GM12878 (cell line): ENCODE data around the gene HS1BP3. TPM values are rescaled to one million over a fixed set of nuclear protein-coding genes. Genes with fewer than 3 reads are reported as not detected.

Source experiments
- ATAC-seq: fragments of 200-7000 bp; cut with Tn5 transposase; 3 replicates; pipeline ENCODE4 v1.9.1; 2020; ENCODE audit warnings: mild to moderate bottlenecking, moderate library complexity
- BruUV-seq: library from RNA; stranded (reverse); fragments of 400-500 nt; replicated peaks from 2 replicates; lab custom pipeline; 2021; lab: Mats Ljungman, UMichigan
- CTCF ChIA-PET: fragments of 300-600 bp; sonication (Branson Sonifier 250); formaldehyde crosslinking; extraction: SDS; loops from one replicate; lab custom pipeline; 2021; ENCODE audit warnings: inconsistent platforms; lab: Yijun Ruan, JAX
- POLR2A ChIA-PET: fragments of 350-600 bp; formaldehyde crosslinking; extraction: SDS; loops from one replicate; lab custom pipeline; 2021; ENCODE audit warnings: inconsistent platforms; lab: Charles Lee
- RAD21 ChIA-PET: fragments of 300-600 bp; sonication (Branson Sonifier 250); formaldehyde crosslinking; loops from one replicate; lab custom pipeline; 2023; ENCODE audit warnings: antibody characterized with exemption; ENCODE audit not compliant: unreplicated experiment; lab: Charles Lee
- SMC1A ChIA-PET: fragments of 300-600 bp; sonication (Branson Sonifier 250); formaldehyde crosslinking; loops from one replicate; lab custom pipeline; 2023; ENCODE audit not compliant: unreplicated experiment, uncharacterized antibody; lab: Charles Lee
- DNase-seq: peaks from one replicate; pipeline ENCODE4 v3.0.0-alpha.2; 2011; ENCODE audit warnings: low read depth, low spot score
- FAIRE-seq: peaks from 3 replicates; lab custom pipeline; 2011; peaks lifted over from hg19 to GRCh38; lab: Jason Lieb, UNC
- H2AFZ ChIP-seq: 2 replicates; pipeline ENCODE4 v1.6.0; 2011; ENCODE audit warnings: low read depth, low read length, control low read depth; ENCODE audit not compliant: control insufficient read depth
- H3K27ac ChIP-seq: 2 replicates; pipeline ENCODE4 v1.5.1; 2011; ENCODE audit warnings: control low read depth; ENCODE audit not compliant: control insufficient read depth, insufficient read depth
- H3K27me3 ChIP-seq, 2 experiments: replicated peaks in 1 of 2; 2 replicates each; pipeline versions ENCODE4 v1.6.0 to v1.6.1; 2011; ENCODE audit warnings: low read length in 1 of 2; ENCODE audit not compliant: control insufficient read depth in 2 of 2, insufficient read depth in 2 of 2
- H3K36me3 ChIP-seq, 2 experiments: 2 replicates each; pipeline ENCODE4 v1.5.1; 2011; ENCODE audit warnings: low read length in 1 of 2; ENCODE audit not compliant: control insufficient read depth in 2 of 2, insufficient read depth in 2 of 2
- H3K4me1 ChIP-seq: 2 replicates; pipeline ENCODE4 v1.6.1; 2011; ENCODE audit warnings: mild to moderate bottlenecking, low read length, moderate library complexity, mixed read lengths; ENCODE audit not compliant: control insufficient read depth, insufficient read depth
- H3K4me2 ChIP-seq: 2 replicates; pipeline ENCODE4 v1.6.0; 2011; ENCODE audit warnings: control low read depth; ENCODE audit not compliant: control insufficient read depth, insufficient read depth
- H3K4me3 ChIP-seq: fragments of 200-600 bp; sonication (generic); 2 replicates; pipeline ENCODE4 v1.5.1; 2016
- H3K79me2 ChIP-seq: 2 replicates; pipeline ENCODE4 v1.6.0; 2011; ENCODE audit warnings: low read length; ENCODE audit not compliant: control insufficient read depth, insufficient read depth
- H3K9ac ChIP-seq: 2 replicates; pipeline ENCODE4 v1.8.0; 2011; ENCODE audit warnings: low read length, control low read depth, mixed read lengths; ENCODE audit not compliant: control insufficient read depth, insufficient read depth
- H3K9me3 ChIP-seq: replicated peaks from 3 replicates; pipeline ENCODE4 v1.5.1; 2011; ENCODE audit warnings: mild to moderate bottlenecking, low read length; ENCODE audit not compliant: control insufficient read depth, insufficient read depth
- H4K20me1 ChIP-seq: 2 replicates; pipeline ENCODE4 v1.6.0; 2011; ENCODE audit not compliant: control insufficient read depth, insufficient read depth
- CBFB ChIP-seq: IDR thresholded peaks from 2 replicates; pipeline ENCODE4 v1.6.1; 2016; ENCODE audit warnings: antibody characterized with exemption, low read depth
- CHD1 ChIP-seq: IDR thresholded peaks from 2 replicates; pipeline ENCODE4 v1.6.1; 2012; ENCODE audit warnings: low read depth, low read length, improper control_type of control experiment
- FOXM1 ChIP-seq: IDR thresholded peaks from 2 replicates; pipeline ENCODE4 v1.6.1; 2012; ENCODE audit warnings: low read depth, mild to moderate bottlenecking, inconsistent platforms, low read length, moderate library complexity
- IRF5 ChIP-seq: fragments of 450-650 bp; IDR thresholded peaks from 2 replicates; pipeline ENCODE4 v1.6.1; 2017; ENCODE audit warnings: borderline replicate concordance
- MTA2 ChIP-seq: fragments of 450-650 bp; IDR thresholded peaks from 2 replicates; pipeline ENCODE4 v1.6.1; 2016; ENCODE audit warnings: low read depth, mild to moderate bottlenecking, moderate library complexity
- NFXL1 ChIP-seq: fragments of 450-650 bp; IDR thresholded peaks from 2 replicates; pipeline ENCODE4 v1.6.1; 2017; ENCODE audit warnings: antibody characterized with exemption, mild to moderate bottlenecking, borderline replicate concordance
- ZNF687 ChIP-seq: fragments of 450-650 bp; IDR thresholded peaks from 2 replicates; pipeline ENCODE4 v1.6.1; 2017; ENCODE audit warnings: mild to moderate bottlenecking, moderate library complexity
- WGBS: methylation state at CpG from one replicate; pipeline ENCODE4 v1.1.6; 2016; ENCODE audit warnings: low lambda C conversion rate; ENCODE audit not compliant: insufficient replicate concordance, insufficient coverage; ENCODE audit errors: missing lambda C conversion rate; 5-methylcytosine and 5-hydroxymethylcytosine counted together
- in situ Hi-C: fragments of 300-500 bp; cut with MboI; formaldehyde crosslinking; loops from 9 replicates; pipeline ENCODE4 v1.14.3; 2018; ENCODE audit warnings: mixed read lengths
- intact Hi-C: fragments of 100-400 bp; cut with micrococcal nuclease; formaldehyde crosslinking; loops from one replicate; pipeline ENCODE4 v1.14.2; 2022; ENCODE audit not compliant: unreplicated experiment
- polyA plus RNA-seq, 11 experiments: library from polyadenylated mRNA; depleted of rRNA in 4 of 11; unstranded in 6 of 11; stranded (reverse) in 5 of 11; fragments of >200 nt; fragmentation: Nextera tagmentation in 4 of 11; fragmentation: Illumina TruSeq in 1 of 11; extraction: Ambion mirVana in 4 of 11; extraction: Trizol in 1 of 11; gene quantifications; 1 replicate in 1 of 11; 2 replicates in 10 of 11; pipeline versions ENCODE4 v1.2.1 to v1.2.3, GENCODE V29; 2011 to 2016; ENCODE audit warnings: inconsistent platforms in 2 of 11, missing spikeins in 2 of 11, low read depth in 1 of 11
- total RNA-seq, 4 experiments: library from RNA; depleted of rRNA in 3 of 4; stranded (reverse); fragments of >200 nt in 3 of 4; fragmentation: Illumina TruSeq in 1 of 4; extraction: Trizol in 1 of 4; gene quantifications; 2 replicates each; pipeline versions ENCODE4 v1.2.1 to v1.2.3, GENCODE V29; 2013 to 2021
- TF ChIP-seq, protein P1 (sequence below): IDR thresholded peaks from 2 replicates; pipeline ENCODE4 v1.6.1; 2012; ENCODE audit warnings: low read depth, low read length, improper control_type of control experiment
- TF ChIP-seq, protein P2 (sequence below): fragments of 450-650 bp; IDR thresholded peaks from 2 replicates; pipeline ENCODE4 v1.6.1; 2016; ENCODE audit warnings: mild to moderate bottlenecking, moderate library complexity, borderline replicate concordance
- TF ChIP-seq, protein P3 (sequence below): IDR thresholded peaks from 2 replicates; pipeline ENCODE4 v1.6.1; 2011; ENCODE audit warnings: low read depth, mild to moderate bottlenecking, low read length, moderate library complexity, borderline replicate concordance; ENCODE audit errors: extremely low read depth

Gene HS1BP3
- total and polyA plus RNA-seq, 10 of the 15 experiments (the other 5 are each of a cell fraction or from before 2014, with no cell fraction given) = 0.47 to 7.2 (median 4.6) TPM

DNA sequence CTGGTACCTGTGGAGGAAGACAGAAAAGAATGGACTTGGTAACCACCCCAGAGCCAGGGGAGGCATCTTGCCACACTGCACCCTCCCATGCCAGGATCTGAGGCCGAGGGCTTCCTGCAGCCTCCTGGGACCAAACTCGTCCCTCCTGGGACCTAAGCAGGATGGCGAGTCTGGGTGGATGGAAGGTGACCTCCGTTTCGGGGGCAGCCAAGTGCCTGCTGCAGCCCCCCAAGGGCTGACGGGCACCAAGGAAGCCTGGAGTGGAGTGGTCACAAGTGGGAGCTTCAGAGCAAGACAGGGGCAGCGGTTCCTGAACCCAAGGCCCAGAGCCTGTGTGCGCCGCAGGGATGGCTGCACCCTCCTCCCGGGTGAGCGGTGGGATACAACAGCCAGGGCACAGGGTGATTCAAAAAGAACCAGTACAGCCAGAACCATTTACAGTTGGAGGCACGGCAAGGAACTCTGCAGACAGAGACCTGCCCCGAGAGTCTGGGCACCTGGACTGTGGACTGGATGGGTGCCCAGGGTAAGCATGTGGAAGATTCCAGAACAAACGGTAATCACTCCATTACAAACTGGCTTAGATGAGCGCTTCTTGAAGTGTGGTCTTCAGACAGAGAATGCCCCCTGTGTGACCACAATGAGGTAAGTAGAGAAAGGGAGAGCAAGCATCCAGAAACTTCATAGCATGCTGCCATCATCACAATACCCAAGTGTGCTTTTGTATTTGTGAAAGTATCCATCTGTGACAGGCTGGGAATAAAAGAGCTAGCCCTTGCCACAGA is 12.1 kb downstream of the HS1BP3 start:
- ChIA-PET CTCF (interaction anchor here (1.3 to 7.9 kb wide), 5 partner anchors 10 to 227 kb away, joined by 4 to 119 read pairs (median 71); partner anchors contain the start of gene RHOB), RAD21 (interaction anchor here (0.6 to 4.1 kb wide), 5 partner anchors 192 to 401 kb away, joined by 3 to 33 read pairs (median 5); partner anchors contain the start of gene RHOB), SMC1A (interaction anchor here (1.0 to 5.6 kb wide), 3 partner anchors 195 to 313 kb away, joined by 3 to 34 read pairs (median 8); no protein-coding TSS in a partner anchor), POLR2A (no interaction called here)
- Histone ChIP-seq H2AFZ (no peak overlapping the region), H3K36me3 (no peaks in the 10 kb centered on the region; a peak in 2 of 4 replicates), H4K20me1 (no peaks in the 10 kb centered on the region; the same call in 1 of the 2 replicates), H3K4me1 (no peaks in the 10 kb centered on the region), H3K9me3 (no peaks in the 10 kb centered on the region), H3K27ac (no peak overlapping the region), H3K4me2 (no peak overlapping the region), H3K4me3 (no peak overlapping the region), H3K9ac (no peak overlapping the region), H3K27me3 (no peaks in the 10 kb centered on the region), H3K79me2 (no peaks in the 10 kb centered on the region)
- FAIRE-seq (no peak), DNase-seq (no peak), ATAC-seq (no peak)
- 72% methylated on average over 15 of the region's 15 CpGs for WGBS
- no TSS peak for BruUV-seq
- TF ChIP-seq FOXM1 = no peak
- TF ChIP-seq IRF5 = no peak
- no peak for TF ChIP-seq ZNF687
- TF ChIP-seq CHD1 = no peak
- TF ChIP-seq MTA2 = no peak
- no peak for TF ChIP-seq CBFB
- TF ChIP-seq, protein P1, sequence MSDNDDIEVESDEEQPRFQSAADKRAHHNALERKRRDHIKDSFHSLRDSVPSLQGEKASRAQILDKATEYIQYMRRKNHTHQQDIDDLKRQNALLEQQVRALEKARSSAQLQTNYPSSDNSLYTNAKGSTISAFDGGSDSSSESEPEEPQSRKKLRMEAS = no peak
- no peak for TF ChIP-seq NFXL1
- TF ChIP-seq, protein P2, sequence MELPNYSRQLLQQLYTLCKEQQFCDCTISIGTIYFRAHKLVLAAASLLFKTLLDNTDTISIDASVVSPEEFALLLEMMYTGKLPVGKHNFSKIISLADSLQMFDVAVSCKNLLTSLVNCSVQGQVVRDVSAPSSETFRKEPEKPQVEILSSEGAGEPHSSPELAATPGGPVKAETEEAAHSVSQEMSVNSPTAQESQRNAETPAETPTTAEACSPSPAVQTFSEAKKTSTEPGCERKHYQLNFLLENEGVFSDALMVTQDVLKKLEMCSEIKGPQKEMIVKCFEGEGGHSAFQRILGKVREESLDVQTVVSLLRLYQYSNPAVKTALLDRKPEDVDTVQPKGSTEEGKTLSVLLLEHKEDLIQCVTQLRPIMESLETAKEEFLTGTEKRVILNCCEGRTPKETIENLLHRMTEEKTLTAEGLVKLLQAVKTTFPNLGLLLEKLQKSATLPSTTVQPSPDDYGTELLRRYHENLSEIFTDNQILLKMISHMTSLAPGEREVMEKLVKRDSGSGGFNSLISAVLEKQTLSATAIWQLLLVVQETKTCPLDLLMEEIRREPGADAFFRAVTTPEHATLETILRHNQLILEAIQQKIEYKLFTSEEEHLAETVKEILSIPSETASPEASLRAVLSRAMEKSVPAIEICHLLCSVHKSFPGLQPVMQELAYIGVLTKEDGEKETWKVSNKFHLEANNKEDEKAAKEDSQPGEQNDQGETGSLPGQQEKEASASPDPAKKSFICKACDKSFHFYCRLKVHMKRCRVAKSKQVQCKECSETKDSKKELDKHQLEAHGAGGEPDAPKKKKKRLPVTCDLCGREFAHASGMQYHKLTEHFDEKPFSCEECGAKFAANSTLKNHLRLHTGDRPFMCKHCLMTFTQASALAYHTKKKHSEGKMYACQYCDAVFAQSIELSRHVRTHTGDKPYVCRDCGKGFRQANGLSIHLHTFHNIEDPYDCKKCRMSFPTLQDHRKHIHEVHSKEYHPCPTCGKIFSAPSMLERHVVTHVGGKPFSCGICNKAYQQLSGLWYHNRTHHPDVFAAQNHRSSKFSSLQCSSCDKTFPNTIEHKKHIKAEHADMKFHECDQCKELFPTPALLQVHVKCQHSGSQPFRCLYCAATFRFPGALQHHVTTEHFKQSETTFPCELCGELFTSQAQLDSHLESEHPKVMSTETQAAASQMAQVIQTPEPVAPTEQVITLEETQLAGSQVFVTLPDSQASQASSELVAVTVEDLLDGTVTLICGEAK = no peak
- TF ChIP-seq, protein P3, sequence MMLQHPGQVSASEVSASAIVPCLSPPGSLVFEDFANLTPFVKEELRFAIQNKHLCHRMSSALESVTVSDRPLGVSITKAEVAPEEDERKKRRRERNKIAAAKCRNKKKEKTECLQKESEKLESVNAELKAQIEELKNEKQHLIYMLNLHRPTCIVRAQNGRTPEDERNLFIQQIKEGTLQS = no peak
- intact Hi-C loops = no loop called here
- in situ Hi-C loops = no loop called here
